ENCODE results near the gene ARPP19.
"Not testable (repeated sequence)": the region's sequence is repeated elsewhere in the genome, so short reads cannot be mapped to it uniquely, and the experiment has no call there.

DNA sequence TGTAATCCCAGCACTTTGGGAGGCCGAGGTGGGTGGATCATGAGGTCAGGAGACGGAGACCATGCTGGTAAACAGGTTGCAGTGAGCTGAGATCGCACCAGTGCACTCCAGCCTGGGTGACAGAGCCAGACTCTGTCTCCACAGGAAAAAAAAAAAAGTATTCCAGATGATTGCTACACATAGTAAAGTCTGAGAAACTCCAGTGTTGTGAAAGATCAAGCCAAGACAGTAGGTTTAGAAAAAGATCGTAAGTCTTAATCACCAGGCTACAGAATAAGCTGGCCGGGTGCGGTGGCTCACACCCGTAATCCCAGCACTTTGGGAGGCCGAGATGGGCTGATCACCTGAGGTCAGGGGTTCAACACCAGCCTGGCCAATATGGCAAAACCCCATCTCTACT, 56.0 kb downstream of the ARPP19 start:
- TF ChIP-seq POLR2A (IDR thresholded peaks at IDR 0.05; ENCODE audit: low read depth); EP300 (IDR thresholded peaks at IDR 0.05); POLR2AphosphoS5 (IDR thresholded peaks at IDR 0.05): not testable (repeated sequence)
- TF ChIP-seq, protein P1, sequence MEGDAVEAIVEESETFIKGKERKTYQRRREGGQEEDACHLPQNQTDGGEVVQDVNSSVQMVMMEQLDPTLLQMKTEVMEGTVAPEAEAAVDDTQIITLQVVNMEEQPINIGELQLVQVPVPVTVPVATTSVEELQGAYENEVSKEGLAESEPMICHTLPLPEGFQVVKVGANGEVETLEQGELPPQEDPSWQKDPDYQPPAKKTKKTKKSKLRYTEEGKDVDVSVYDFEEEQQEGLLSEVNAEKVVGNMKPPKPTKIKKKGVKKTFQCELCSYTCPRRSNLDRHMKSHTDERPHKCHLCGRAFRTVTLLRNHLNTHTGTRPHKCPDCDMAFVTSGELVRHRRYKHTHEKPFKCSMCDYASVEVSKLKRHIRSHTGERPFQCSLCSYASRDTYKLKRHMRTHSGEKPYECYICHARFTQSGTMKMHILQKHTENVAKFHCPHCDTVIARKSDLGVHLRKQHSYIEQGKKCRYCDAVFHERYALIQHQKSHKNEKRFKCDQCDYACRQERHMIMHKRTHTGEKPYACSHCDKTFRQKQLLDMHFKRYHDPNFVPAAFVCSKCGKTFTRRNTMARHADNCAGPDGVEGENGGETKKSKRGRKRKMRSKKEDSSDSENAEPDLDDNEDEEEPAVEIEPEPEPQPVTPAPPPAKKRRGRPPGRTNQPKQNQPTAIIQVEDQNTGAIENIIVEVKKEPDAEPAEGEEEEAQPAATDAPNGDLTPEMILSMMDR (IDR thresholded peaks at IDR 0.05), result not testable (repeated sequence)
